Astrocyte (in vitro differentiated cells and primary cell): ENCODE measurements around the gene PPP2R5A. TPM values are rescaled to one million over a fixed set of nuclear protein-coding genes. Genes with fewer than 3 reads are reported as not detected.

Experiments used
- DNase-seq: peaks from one replicate; pipeline ENCODE4 v3.0.0-alpha.2; 2010; ENCODE audit warnings: low read depth
- FAIRE-seq: peaks from 2 replicates; lab custom pipeline; 2011; peaks lifted over from hg19 to GRCh38; lab: Jason Lieb, UNC
- H2AFZ ChIP-seq: 2 replicates; pipeline ENCODE4 v1.6.0; 2012; ENCODE audit warnings: low read depth, low read length, inconsistent platforms
- H3K27ac ChIP-seq: 2 replicates; pipeline ENCODE4 v1.5.1; 2011; ENCODE audit warnings: low read depth, low read length, inconsistent platforms
- H3K27me3 ChIP-seq: 2 replicates; pipeline ENCODE4 v1.6.0; 2011; ENCODE audit warnings: low read length, inconsistent platforms; ENCODE audit not compliant: insufficient read depth
- H3K36me3 ChIP-seq: 2 replicates; pipeline ENCODE4 v1.5.1; 2011; ENCODE audit warnings: low read length, inconsistent platforms; ENCODE audit not compliant: insufficient read depth
- H3K4me1 ChIP-seq: 2 replicates; pipeline ENCODE4 v1.5.1; 2011; ENCODE audit warnings: low read length, inconsistent platforms; ENCODE audit not compliant: insufficient read depth
- H3K4me2 ChIP-seq: 2 replicates; pipeline ENCODE4 v1.6.0; 2012; ENCODE audit warnings: low read length, inconsistent platforms
- H3K4me3 ChIP-seq: 2 replicates; pipeline ENCODE4 v1.5.1; 2011; ENCODE audit warnings: low read depth, mild to moderate bottlenecking, low read length, inconsistent platforms; ENCODE audit not compliant: insufficient read depth
- H3K79me2 ChIP-seq: 2 replicates; pipeline ENCODE4 v1.6.0; 2012; ENCODE audit warnings: mild to moderate bottlenecking, low read length, inconsistent platforms; ENCODE audit not compliant: insufficient read depth
- H3K9ac ChIP-seq: 2 replicates; pipeline ENCODE4 v1.6.0; 2012; ENCODE audit warnings: mild to moderate bottlenecking, low read length, inconsistent platforms
- H3K9me3 ChIP-seq: 2 replicates; pipeline ENCODE4 v1.5.1; 2012; ENCODE audit warnings: low read depth, mild to moderate bottlenecking, low read length, inconsistent platforms; ENCODE audit not compliant: insufficient read depth
- H4K20me1 ChIP-seq: 2 replicates; pipeline ENCODE4 v1.6.0; 2012; ENCODE audit warnings: low read length, inconsistent platforms; ENCODE audit not compliant: insufficient read depth
- H3K27ac Mint-ChIP-seq: one replicate; pipeline ENCODE4 v1.8.0; 2021; ENCODE audit warnings: mild to moderate bottlenecking, mixed read lengths; ENCODE audit not compliant: unreplicated experiment
- H3K27me3 Mint-ChIP-seq: one replicate; pipeline ENCODE4 v1.8.0; 2021; ENCODE audit warnings: low read depth, mixed read lengths; ENCODE audit not compliant: unreplicated experiment
- H3K36me3 Mint-ChIP-seq: one replicate; pipeline ENCODE4 v1.8.0; 2021; ENCODE audit warnings: low read depth, mixed read lengths; ENCODE audit not compliant: unreplicated experiment
- H3K4me1 Mint-ChIP-seq: one replicate; pipeline ENCODE4 v1.8.0; 2021; ENCODE audit warnings: low read depth, mixed read lengths; ENCODE audit not compliant: unreplicated experiment
- H3K4me3 Mint-ChIP-seq: one replicate; pipeline ENCODE4 v1.8.0; 2021; ENCODE audit warnings: mild to moderate bottlenecking, moderate library complexity, mixed read lengths; ENCODE audit not compliant: unreplicated experiment
- H3K9me3 Mint-ChIP-seq: one replicate; pipeline ENCODE4 v1.8.0; 2021; ENCODE audit warnings: mild to moderate bottlenecking, mixed read lengths; ENCODE audit not compliant: unreplicated experiment
- CTCF ChIP-seq: IDR thresholded peaks from 2 replicates; pipeline ENCODE4 v1.5.1; 2011; ENCODE audit warnings: low read depth, mild to moderate bottlenecking, inconsistent platforms, low read length, moderate library complexity; ENCODE audit not compliant: insufficient read depth
- EZH2 ChIP-seq: IDR thresholded peaks from 2 replicates; pipeline ENCODE4 v1.6.1; 2012; ENCODE audit warnings: mild to moderate bottlenecking, low read length, inconsistent platforms; ENCODE audit not compliant: insufficient read depth
- total RNA-seq: library from RNA; stranded (reverse); gene quantifications from 2 replicates; pipeline ENCODE4 v1.2.1, GENCODE V29; 2021

The PPP2R5A gene
- total RNA-seq, 1 donor from 2014 or later, result 13.2 TPM

GRCh38 chr1:212261361-212261929, 23.8 kb upstream of the PPP2R5A start:
- Mint-ChIP-seq H3K4me1 (peaks cover 2% of the 10 kb centered on the region), H3K27ac (no peak overlapping the region), H3K9me3 (no peaks in the 10 kb centered on the region), H3K27me3 (peaks cover 7% of the 10 kb centered on the region), H3K4me3 (no peak overlapping the region), H3K36me3 (no peaks in the 10 kb centered on the region)
- Histone ChIP-seq H3K4me3 (no peak overlapping the region), H3K4me2 (no peak overlapping the region), H4K20me1 (no peaks in the 10 kb centered on the region), H2AFZ (no peak overlapping the region), H3K27me3 (peaks cover 5% of the 10 kb centered on the region), H3K4me1 (no peaks in the 10 kb centered on the region), H3K79me2 (no peaks in the 10 kb centered on the region), H3K9ac (no peak overlapping the region), H3K9me3 (no peaks in the 10 kb centered on the region), H3K27ac (no peak overlapping the region), H3K36me3 (no peaks in the 10 kb centered on the region)
- no peak for DNase-seq
- TF ChIP-seq CTCF, result no peak
- TF ChIP-seq EZH2, result no peak
- no peak for FAIRE-seq

- no peak for FAIRE-seq
Observed at GRCh38 chr1:212267017-212267416, 18.2 kb upstream of the PPP2R5A start.

More at GRCh38 chr1:212267017-212267416, 18.2 kb upstream of the PPP2R5A start:
- no peak overlapping the region for H3K4me3 ChIP-seq
- no peak overlapping the region for H3K27ac ChIP-seq
- H3K27me3 ChIP-seq, result peaks cover 13% of the 10 kb centered on the region
- no peaks in the 10 kb centered on the region for H3K36me3 ChIP-seq
- H3K27ac Mint-ChIP-seq, result no peak overlapping the region
- no peaks in the 10 kb centered on the region for H3K9me3 ChIP-seq
- no peak for TF ChIP-seq EZH2
- TF ChIP-seq CTCF, result no peak
- no peak overlapping the region for H3K9ac ChIP-seq
- no peaks in the 10 kb centered on the region for H3K9me3 Mint-ChIP-seq
- no peaks in the 10 kb centered on the region for H4K20me1 ChIP-seq
- no peak overlapping the region for H3K4me3 Mint-ChIP-seq
- DNase-seq, result no peak
- no peaks in the 10 kb centered on the region for H3K79me2 ChIP-seq
- no peak overlapping the region for H2AFZ ChIP-seq
- H3K4me1 Mint-ChIP-seq, result peaks cover 7% of the 10 kb centered on the region
- no peaks in the 10 kb centered on the region for H3K4me1 ChIP-seq
- H3K27me3 Mint-ChIP-seq, result peaks cover 3% of the 10 kb centered on the region
- no peak overlapping the region for H3K4me2 ChIP-seq
- H3K36me3 Mint-ChIP-seq, result no peaks in the 10 kb centered on the region
